Brain microvascular endothelial cell (primary cell): Measurements from ENCODE around the gene DBF4B.

Experiments
- DNase-seq: peaks from one replicate; pipeline ENCODE4 v3.0.0-alpha.2; 2020
- H3K27ac ChIP-seq: fragments of 250-450 bp; sonication (Bioruptor Pico); 2 replicates; pipeline ENCODE4 v1.5.1; 2020; ENCODE audit warnings: mild to moderate bottlenecking, moderate library complexity
- H3K27me3 ChIP-seq: fragments of 250-450 bp; sonication (Bioruptor Pico); replicated peaks from 2 replicates; pipeline ENCODE4 v1.5.1; 2020; ENCODE audit warnings: mild to moderate bottlenecking
- H3K36me3 ChIP-seq: fragments of 250-450 bp; sonication (Bioruptor Pico); replicated peaks from 2 replicates; pipeline ENCODE4 v1.5.1; 2020; ENCODE audit warnings: mild to moderate bottlenecking
- H3K4me3 ChIP-seq: 2 replicates; pipeline ENCODE4 v1.5.1; 2011; ENCODE audit warnings: low read depth, mild to moderate bottlenecking, control low read depth, low read length, moderate library complexity
- in situ Hi-C: cut with HindIII; loops from 2 replicates; pipeline ENCODE4 v1.10.0; 2017; ENCODE audit warnings: low sequenced_read_pairs, low pct_ligation_motif_present
- TF ChIP-seq, protein P1 (sequence below): IDR thresholded peaks from 2 replicates; pipeline ENCODE4 v1.5.1; 2011; ENCODE audit warnings: low read depth, mild to moderate bottlenecking, moderate library complexity, low read length, control low read depth, inconsistent platforms; ENCODE audit errors: missing control alignments

The DBF4B gene

DNA sequence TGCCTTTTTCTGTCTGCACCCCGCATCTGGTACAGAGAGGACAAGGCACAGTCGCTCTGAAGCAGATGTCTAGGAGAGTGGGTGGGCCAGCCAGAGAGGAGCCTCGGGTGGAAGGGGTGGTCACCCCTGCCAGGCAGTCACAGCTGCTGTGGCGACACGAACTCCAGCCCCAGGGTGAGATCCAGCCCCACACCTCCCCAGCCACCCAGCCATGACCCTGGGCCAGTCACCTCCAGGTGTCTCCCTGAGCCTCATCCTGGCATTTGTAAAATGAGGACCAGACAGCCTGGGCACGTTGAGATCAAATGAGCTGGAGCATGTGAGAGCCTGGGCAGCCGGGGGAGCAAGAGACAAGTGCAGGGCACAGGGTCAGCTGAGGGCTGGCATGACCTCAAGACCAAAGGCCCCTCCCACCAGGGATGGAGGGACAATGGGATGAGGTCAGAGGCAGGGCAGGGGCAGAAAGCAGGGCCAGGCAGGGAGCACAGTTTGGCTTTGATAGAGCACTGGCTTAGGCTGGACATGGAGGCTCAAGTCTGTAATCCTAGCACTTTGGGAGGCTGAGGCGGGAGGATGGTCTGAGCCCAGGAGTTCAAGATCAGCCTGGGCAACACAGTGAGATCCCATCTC is 58.1 kb downstream of the DBF4B start:
- no peaks in the 10 kb centered on the region for H3K27me3 ChIP-seq
- TF ChIP-seq, protein P1, sequence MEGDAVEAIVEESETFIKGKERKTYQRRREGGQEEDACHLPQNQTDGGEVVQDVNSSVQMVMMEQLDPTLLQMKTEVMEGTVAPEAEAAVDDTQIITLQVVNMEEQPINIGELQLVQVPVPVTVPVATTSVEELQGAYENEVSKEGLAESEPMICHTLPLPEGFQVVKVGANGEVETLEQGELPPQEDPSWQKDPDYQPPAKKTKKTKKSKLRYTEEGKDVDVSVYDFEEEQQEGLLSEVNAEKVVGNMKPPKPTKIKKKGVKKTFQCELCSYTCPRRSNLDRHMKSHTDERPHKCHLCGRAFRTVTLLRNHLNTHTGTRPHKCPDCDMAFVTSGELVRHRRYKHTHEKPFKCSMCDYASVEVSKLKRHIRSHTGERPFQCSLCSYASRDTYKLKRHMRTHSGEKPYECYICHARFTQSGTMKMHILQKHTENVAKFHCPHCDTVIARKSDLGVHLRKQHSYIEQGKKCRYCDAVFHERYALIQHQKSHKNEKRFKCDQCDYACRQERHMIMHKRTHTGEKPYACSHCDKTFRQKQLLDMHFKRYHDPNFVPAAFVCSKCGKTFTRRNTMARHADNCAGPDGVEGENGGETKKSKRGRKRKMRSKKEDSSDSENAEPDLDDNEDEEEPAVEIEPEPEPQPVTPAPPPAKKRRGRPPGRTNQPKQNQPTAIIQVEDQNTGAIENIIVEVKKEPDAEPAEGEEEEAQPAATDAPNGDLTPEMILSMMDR: no peak
- H3K4me3 ChIP-seq: no peak overlapping the region
- no peaks in the 10 kb centered on the region for H3K36me3 ChIP-seq
- in situ Hi-C loops: no loop called here
- no peak for DNase-seq
- no peak overlapping the region for H3K27ac ChIP-seq

DNA sequence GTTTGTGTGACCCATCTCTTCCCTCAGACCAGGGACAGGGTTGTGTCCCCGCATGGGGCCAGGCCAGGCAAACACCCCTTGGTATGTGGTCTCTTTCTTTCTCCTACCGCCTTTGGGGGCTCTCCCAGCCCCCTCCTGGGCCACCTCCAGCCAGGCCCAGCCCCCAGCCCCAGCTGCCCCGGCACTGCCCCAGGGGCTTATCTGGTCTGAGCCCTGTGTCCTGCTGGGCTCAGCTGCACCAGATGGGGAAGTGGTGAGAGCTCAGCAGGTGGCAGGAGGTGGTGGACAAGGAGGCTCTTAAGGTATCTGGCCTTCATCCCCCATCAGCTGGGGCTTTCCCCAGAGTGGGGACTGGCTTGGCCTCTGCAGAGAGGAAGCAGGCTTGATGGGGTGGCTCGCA is 59.0 kb downstream of the DBF4B start:
- in situ Hi-C loops: no loop called here
- Histone ChIP-seq H3K27me3 (no peaks in the 10 kb centered on the region), H3K36me3 (no peaks in the 10 kb centered on the region)

DNA sequence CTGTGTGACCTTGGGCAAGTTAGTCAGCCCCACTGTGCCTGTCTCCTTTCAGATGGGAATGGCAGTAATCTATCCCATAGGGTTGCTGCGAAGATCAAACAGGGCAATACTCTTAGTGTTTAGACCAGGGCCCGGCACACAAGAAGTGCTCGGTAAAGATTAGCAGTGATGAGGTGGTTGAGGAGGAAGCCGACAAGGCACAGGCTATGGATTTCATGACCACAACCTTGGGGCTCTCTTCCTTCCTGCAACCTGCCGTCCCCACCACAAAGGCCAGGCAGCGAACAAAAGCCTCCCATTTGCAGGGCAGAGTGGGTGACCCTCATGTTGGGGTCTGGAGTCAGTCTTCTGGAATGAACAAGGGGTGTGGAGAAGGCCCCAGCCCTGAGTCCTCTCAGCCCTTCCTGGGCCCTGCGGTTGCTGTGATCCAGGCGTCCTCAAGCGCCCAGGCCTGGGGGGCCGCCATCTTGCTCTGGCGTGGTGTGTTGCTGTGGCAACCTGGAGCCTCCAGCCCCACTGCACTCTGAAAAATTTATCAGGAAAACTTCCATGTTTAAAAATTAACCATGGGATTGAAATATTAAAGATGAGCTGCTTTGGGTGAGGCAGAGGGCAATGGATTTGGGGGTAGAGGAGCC is 60.2 kb downstream of the DBF4B start:
- TF ChIP-seq, protein P1: no peak
- H3K27me3 ChIP-seq: no peaks in the 10 kb centered on the region
- H3K36me3 ChIP-seq: no peaks in the 10 kb centered on the region

More for the DNA sequence above, 59.0 kb downstream of the DBF4B start:
- TF ChIP-seq, protein P1: no peak
- no peak overlapping the region for H3K4me3 ChIP-seq
- no peak overlapping the region for H3K27ac ChIP-seq
- DNase-seq: no peak

DNA sequence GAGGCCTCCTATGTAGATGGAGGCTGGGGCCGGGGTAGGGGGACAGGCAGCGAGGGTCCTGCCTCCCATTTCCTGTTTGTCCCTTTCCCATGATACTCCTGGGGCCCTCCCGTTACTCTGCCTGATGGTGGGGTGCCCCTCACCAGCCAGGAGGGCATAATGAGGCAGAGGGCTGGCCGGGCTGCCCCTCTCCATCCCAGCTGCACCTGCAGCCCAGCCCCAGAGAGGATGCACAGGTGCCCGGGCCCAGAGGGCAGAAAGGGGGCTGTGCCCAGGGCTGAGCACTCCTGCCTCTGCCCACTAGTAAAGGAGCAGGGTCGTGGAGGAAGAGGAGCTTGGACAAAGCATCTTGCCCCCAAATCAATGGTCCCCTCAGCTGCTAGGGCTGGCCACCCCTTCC is 60.8 kb downstream of the DBF4B start:
- no peak overlapping the region for H3K27ac ChIP-seq
- in situ Hi-C loops: no loop called here
- H3K4me3 ChIP-seq: no peak overlapping the region
- H3K36me3 ChIP-seq: no peaks in the 10 kb centered on the region
- no peak for DNase-seq
- TF ChIP-seq, protein P1: no peak
- H3K27me3 ChIP-seq: no peaks in the 10 kb centered on the region

More for the DNA sequence above, 60.2 kb downstream of the DBF4B start:
- Histone ChIP-seq H3K4me3 (no peak overlapping the region), H3K27ac (no peak overlapping the region)
- no peak for DNase-seq
- in situ Hi-C loops: no loop called here

DNA sequence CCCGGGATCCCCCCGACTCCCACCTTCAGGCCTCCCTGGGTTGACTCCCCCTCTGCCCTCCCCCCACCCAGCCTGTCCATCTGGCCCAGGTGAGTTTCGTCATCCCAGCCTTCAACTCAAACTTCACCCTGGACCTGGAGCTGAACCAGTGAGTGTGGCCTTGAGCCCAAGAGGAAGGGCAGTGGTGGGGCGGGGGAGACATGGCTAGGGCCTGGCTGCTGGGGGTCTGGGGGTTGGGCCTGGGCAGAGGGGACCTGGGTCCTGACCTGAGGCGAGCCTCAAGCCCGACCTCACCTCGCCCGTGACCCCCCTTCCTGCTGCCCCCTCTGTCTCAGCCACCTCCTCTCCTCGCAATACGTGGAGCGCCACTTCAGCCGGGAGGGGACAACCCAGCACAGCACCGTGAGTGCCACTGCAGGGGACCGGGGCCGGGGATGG is 61.2 kb downstream of the DBF4B start:
- H3K4me3 ChIP-seq: no peak overlapping the region
- no peak overlapping the region for H3K27ac ChIP-seq
- DNase-seq: no peak
- no peaks in the 10 kb centered on the region for H3K27me3 ChIP-seq
- in situ Hi-C loops: no loop called here
- TF ChIP-seq, protein P1: no peak
- no peaks in the 10 kb centered on the region for H3K36me3 ChIP-seq
